Measurements from ENCODE around the gene OCRL. TPM values are rescaled to one million over a fixed set of nuclear protein-coding genes. Genes with fewer than 3 reads are reported as not detected.
A peak's percentile ranks its signal among the peaks of the same experiment; 100 is the strongest.

Gene OCRL
- total RNA-seq = 10 to 100 TPM; 16.7 to 77.1 TPM

GRCh38 chrX:129540068-129540653 lies at the start of gene OCRL:
TSS of gene OCRL (plus strand) at chrX:129540259. CDS start at chrX:129540440, 181 bp downstream.
- peak; percentile 47 for DNase-seq (ENCODE audit: low spot score)
- Histone ChIP-seq H3K27me3 (replicated peaks; ENCODE audit: insufficient read depth) (no peaks in the 10 kb centered on the region), H3K4me3 (peak within 1 kb of the TSS; percentile 54 to 56), H3K36me3 (no peaks in the 10 kb centered on the region), H3K4me1 (replicated peaks) (no peaks in the 10 kb centered on the region), H3K9me3 (no peaks in the 10 kb centered on the region), H3K27ac (peak within 1 kb of the TSS; percentile 79 to 84)
- intact Hi-C loops (cut with DNase I) = no loop called here
- TF ChIP-seq POLR2A (IDR thresholded peaks at IDR 0.05) (no peak), CTCF (IDR thresholded peaks at IDR 0.05) (peak; percentile 34 to 65 (median 60)), POLR2AphosphoS5 (IDR thresholded peaks at IDR 0.05) (no peak)
- under 1% methylated on average over 23 of the region's 60 CpGs for WGBS

- Histone ChIP-seq H3K4me1 (replicated peaks) (no peaks in the 10 kb centered on the region), H3K27me3 (replicated peaks; ENCODE audit: insufficient read depth) (no peaks in the 10 kb centered on the region), H3K27ac (no peak overlapping the region), H3K36me3 (no peaks in the 10 kb centered on the region), H3K9me3 (no peaks in the 10 kb centered on the region), H3K4me3 (no peak overlapping the region)
- WGBS = 80% methylated on average over 2 of the region's 2 CpGs
- no peak for DNase-seq (ENCODE audit: low spot score)
- no peak for TF ChIP-seq POLR2A (IDR thresholded peaks at IDR 0.05)
- no peak for TF ChIP-seq CTCF (IDR thresholded peaks at IDR 0.05)
- no peak for TF ChIP-seq POLR2AphosphoS5 (IDR thresholded peaks at IDR 0.05)
- intact Hi-C loops (cut with DNase I) = no loop called here
Observed at GRCh38 chrX:129490330-129490729, 49.7 kb upstream of the OCRL start.

GRCh38 chrX:129493643-129494042 lies 46.4 kb upstream of the OCRL start:
- no peak overlapping the region for H3K27ac ChIP-seq
- H3K9me3 ChIP-seq = no peaks in the 10 kb centered on the region
- DNase-seq (ENCODE audit: low spot score) = no peak
- no peak overlapping the region for H3K4me3 ChIP-seq
- no peaks in the 10 kb centered on the region for H3K27me3 ChIP-seq (replicated peaks; ENCODE audit: insufficient read depth)
- H3K4me1 ChIP-seq (replicated peaks) = no peaks in the 10 kb centered on the region
- WGBS = 75% methylated on average over 4 of the region's 4 CpGs
- TF ChIP-seq POLR2AphosphoS5 (IDR thresholded peaks at IDR 0.05) = no peak
- TF ChIP-seq CTCF (IDR thresholded peaks at IDR 0.05) = no peak
- TF ChIP-seq POLR2A (IDR thresholded peaks at IDR 0.05) = no peak
- intact Hi-C loops (cut with DNase I) = no loop called here
- H3K36me3 ChIP-seq = no peaks in the 10 kb centered on the region

GRCh38 chrX:129494887-129495286 lies 45.2 kb upstream of the OCRL start:
- intact Hi-C loops (cut with DNase I) = no loop called here
- H3K4me1 ChIP-seq (replicated peaks) = no peaks in the 10 kb centered on the region
- TF ChIP-seq POLR2AphosphoS5 (IDR thresholded peaks at IDR 0.05) = no peak
- TF ChIP-seq CTCF (IDR thresholded peaks at IDR 0.05) = no peak
- TF ChIP-seq POLR2A (IDR thresholded peaks at IDR 0.05) = no peak
- DNase-seq (ENCODE audit: low spot score) = no peak
- WGBS = 83% methylated on average over 1 of the region's 2 CpGs
- no peaks in the 10 kb centered on the region for H3K36me3 ChIP-seq
- no peaks in the 10 kb centered on the region for H3K27me3 ChIP-seq (replicated peaks; ENCODE audit: insufficient read depth)
- no peak overlapping the region for H3K27ac ChIP-seq
- no peak overlapping the region for H3K4me3 ChIP-seq
- H3K9me3 ChIP-seq = no peaks in the 10 kb centered on the region

GRCh38 chrX:129495900-129496299 lies 44.2 kb upstream of the OCRL start:
- 93% methylated on average over 5 of the region's 5 CpGs for WGBS
- H3K27ac ChIP-seq = no peak overlapping the region
- no peaks in the 10 kb centered on the region for H3K27me3 ChIP-seq (replicated peaks; ENCODE audit: insufficient read depth)
- no peaks in the 10 kb centered on the region for H3K4me1 ChIP-seq (replicated peaks)
- H3K9me3 ChIP-seq = no peaks in the 10 kb centered on the region
- H3K4me3 ChIP-seq = no peak overlapping the region
- H3K36me3 ChIP-seq = no peaks in the 10 kb centered on the region
- no peak for DNase-seq (ENCODE audit: low spot score)
- TF ChIP-seq POLR2A (IDR thresholded peaks at IDR 0.05) (no peak), CTCF (IDR thresholded peaks at IDR 0.05) (no peak), POLR2AphosphoS5 (IDR thresholded peaks at IDR 0.05) (no peak)
- intact Hi-C loops (cut with DNase I) = no loop called here

All from prostate gland (tissue), 2 donors.